Ovary (tissue), 10 donors: ENCODE data around the gene C11orf68. TPM values are rescaled to one million over a fixed set of nuclear protein-coding genes. Genes with fewer than 3 reads are reported as not detected.

Experiments used
- DNase-seq, 5 donors: peaks; one replicate each; pipeline ENCODE4 v3.0.0-alpha.2; 2019 to 2020
- H3K27ac ChIP-seq, 2 donors: fragments of 200-600 bp; one replicate each; pipeline versions ENCODE4 v1.5.1 to v1.8.0; 2019 to 2022
- H3K27me3 ChIP-seq: fragments of 200-600 bp; one replicate; pipeline ENCODE4 v1.8.0; 2022
- H3K36me3 ChIP-seq: fragments of 200-600 bp; sonication (generic); one replicate; pipeline ENCODE4 v1.5.1; 2019
- H3K4me1 ChIP-seq: one replicate; pipeline ENCODE4 v1.8.1; 2013; ENCODE audit warnings: mild to moderate bottlenecking, moderate library complexity; ENCODE audit not compliant: insufficient read depth
- H3K4me3 ChIP-seq: fragments of 200-600 bp; sonication (generic); one replicate; pipeline ENCODE4 v1.5.1; 2017
- H3K9me3 ChIP-seq, 2 donors: fragments of 200-600 bp in 1 of 2; sonication (generic) in 1 of 2; one replicate each; pipeline versions ENCODE4 v1.5.1 to v1.8.1; 2013 to 2019; ENCODE audit warnings: mild to moderate bottlenecking in 1 of 2, moderate library complexity in 1 of 2
- EP300 ChIP-seq: sonication (generic); formaldehyde crosslinking; IDR thresholded peaks from one replicate; pipeline ENCODE4 v1.6.1; 2017; ENCODE audit warnings: antibody characterized with exemption
- POLR2A ChIP-seq: fragments of 450-650 bp; IDR thresholded peaks from one replicate; pipeline ENCODE4 v1.6.1; 2017; ENCODE audit warnings: antibody characterized with exemption, mild to moderate bottlenecking, moderate library complexity
- WGBS, 3 donors: extraction: QIAGEN DNeasy Blood & Tissue Kit in 1 of 3; methylation state at CpG; one replicate each; pipeline versions ENCODE4 v1.1.5 to v1.1.7; 2013 to 2017; 5-methylcytosine and 5-hydroxymethylcytosine counted together
- intact Hi-C, 4 donors: fragments of 100-400 bp; cut with DNase I; formaldehyde crosslinking; loops; one replicate each; pipeline versions ENCODE4 v1.11.0 to v1.15.1; 2022 to 2023
- long read RNA-seq, 3 donors: library from polyadenylated mRNA in 2 of 3; unstranded in 2 of 3; transcript quantifications; one replicate each; pipeline ENCODE4 v2.0.0 and lab custom pipeline, GENCODE V29; 2021 to 2026
- polyA plus RNA-seq, 2 donors: library from polyadenylated mRNA; stranded (reverse); fragments of 200-250 nt in 1 of 2; fragments of 350-450 nt in 1 of 2; fragmentation: Illumina TruSeq in 1 of 2; extraction: RNeasy Lipid Tissue Mini Kit (QIAGEN cat#74804) in 1 of 2; gene quantifications; one replicate each; pipeline ENCODE4 v1.2.3, GENCODE V29; 2013 to 2014
- total RNA-seq, 7 donors: library from RNA; depleted of rRNA in 2 of 7; stranded (reverse); fragments of >200 nt in 2 of 7; fragmentation: NEBNext Ultra II Directional in 3 of 7; extraction: Animal tissue kit (Norgen Biotek cat#: 25700) in 3 of 7; gene quantifications; one replicate each; pipeline versions ENCODE4 v1.1.0 to v1.2.4, GENCODE V29; 2016 to 2023
- TF ChIP-seq, protein P1 (sequence below), 3 donors: fragments of 450-650 bp in 2 of 3; fragments of 200-600 bp in 1 of 3; IDR thresholded peaks; one replicate each; pipeline versions ENCODE4 v1.5.1 to v1.8.0; 2016 to 2022; ENCODE audit warnings: antibody characterized with exemption in 3 of 3, mild to moderate bottlenecking in 1 of 3
- donor health status: DM: no; HTN: no; CAD: no; lungs with moderate emphysema.
- donor health status: DM: no; HTN: no; CAD: no.
- donor health status: Bipolar disorder and iron deficiency.
- donor health status: DM: yes; HTN: yes; CAD: no.
- donor health status: DM: no; HTN: no; CAD: no.
- donor health status: DM: yes; HTN: yes; CAD: no.

The C11orf68 gene
- 10 to 100 TPM; 13.7 to 70.5 (median 38.4) TPM for total RNA-seq
- polyA plus RNA-seq, result 10 to 100 TPM; 20.5 to 57.8 TPM
- long read RNA-seq, donor 1, partial matches to known transcripts, result 0 of 8 reads
- long read RNA-seq, donor 1, other reads (novel, unspliced or antisense), result 0 of 8 reads
- long read RNA-seq, donor 2, transcript C11orf68-203 (1 exons, 1,528 nt), result minor isoform, 16 of 40 reads
- long read RNA-seq, donor 2, transcript C11orf68-202 (2 exons, 1,559 nt), result major isoform, 18 of 40 reads
- long read RNA-seq, donor 2, transcript C11orf68-201 (2 exons, 1,619 nt), result minor isoform, 6 of 40 reads
- long read RNA-seq, donor 2, partial matches to known transcripts, result 0 of 40 reads
- long read RNA-seq, donor 2, other reads (novel, unspliced or antisense), result 0 of 40 reads
- long read RNA-seq, donor 3, transcript C11orf68-201 (2 exons, 1,619 nt), result minor isoform, 26 of 96 reads
- long read RNA-seq, donor 3, transcript C11orf68-202 (2 exons, 1,559 nt), result major isoform, 58 of 96 reads
- long read RNA-seq, donor 3, transcript C11orf68-203 (1 exons, 1,528 nt), result minor isoform, 12 of 96 reads
- long read RNA-seq, donor 3, partial matches to known transcripts, result 0 of 96 reads
- long read RNA-seq, donor 3, other reads (novel, unspliced or antisense), result 0 of 96 reads

- TF ChIP-seq POLR2A (peak; percentile 40), EP300 (no peak)
- TF ChIP-seq, protein P1, sequence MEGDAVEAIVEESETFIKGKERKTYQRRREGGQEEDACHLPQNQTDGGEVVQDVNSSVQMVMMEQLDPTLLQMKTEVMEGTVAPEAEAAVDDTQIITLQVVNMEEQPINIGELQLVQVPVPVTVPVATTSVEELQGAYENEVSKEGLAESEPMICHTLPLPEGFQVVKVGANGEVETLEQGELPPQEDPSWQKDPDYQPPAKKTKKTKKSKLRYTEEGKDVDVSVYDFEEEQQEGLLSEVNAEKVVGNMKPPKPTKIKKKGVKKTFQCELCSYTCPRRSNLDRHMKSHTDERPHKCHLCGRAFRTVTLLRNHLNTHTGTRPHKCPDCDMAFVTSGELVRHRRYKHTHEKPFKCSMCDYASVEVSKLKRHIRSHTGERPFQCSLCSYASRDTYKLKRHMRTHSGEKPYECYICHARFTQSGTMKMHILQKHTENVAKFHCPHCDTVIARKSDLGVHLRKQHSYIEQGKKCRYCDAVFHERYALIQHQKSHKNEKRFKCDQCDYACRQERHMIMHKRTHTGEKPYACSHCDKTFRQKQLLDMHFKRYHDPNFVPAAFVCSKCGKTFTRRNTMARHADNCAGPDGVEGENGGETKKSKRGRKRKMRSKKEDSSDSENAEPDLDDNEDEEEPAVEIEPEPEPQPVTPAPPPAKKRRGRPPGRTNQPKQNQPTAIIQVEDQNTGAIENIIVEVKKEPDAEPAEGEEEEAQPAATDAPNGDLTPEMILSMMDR (IDR thresholded peaks at IDR 0.05), result peak in 1 of 3 donors; percentile 30
- WGBS, 3 donors, result 2 to 5% (median 2%) methylated on average over 28 to 77 of the region's 77 CpGs
- Histone ChIP-seq H3K4me1 (peaks cover 37% of the 10 kb centered on the region), H3K36me3 (no peaks in the 10 kb centered on the region), H3K27me3 (no peaks in the 10 kb centered on the region), H3K9me3 (no peaks in the 10 kb centered on the region), H3K4me3 (peak within 1 kb of the TSS; percentile 92), H3K27ac (peak within 1 kb of the TSS; percentile 79 to 84)
- intact Hi-C loops, result loop anchor here in 1 of 4 donors (2.0 kb wide), 1 partner anchor 30 kb away; the partner anchor contains the start of gene FIBP
- DNase-seq, result peak in 1 of 5 donors; percentile 67
These were observed at the start of gene C11orf68 for GRCh38 chr11:65918211-65919140. Gene C11orf68 (minus strand): TSS chr11:65919062. CDS start chr11:65919031, 31 bp downstream.

GRCh38 chr11:65967329-65967934, 48.6 kb upstream of the C11orf68 start:
- Histone ChIP-seq H3K27me3 (no peaks in the 10 kb centered on the region), H3K4me1 (peaks cover 7% of the 10 kb centered on the region), H3K9me3 (no peaks in the 10 kb centered on the region), H3K36me3 (no peaks in the 10 kb centered on the region), H3K27ac (no peak overlapping the region), H3K4me3 (no peak overlapping the region)
- intact Hi-C loops, result loop anchor here in 2 of 4 donors (5.0 to 10.0 kb wide), 2 partner anchors 45 to 83 kb away; partner anchors contain the start of gene FIBP (in 1 of the 2)
- TF ChIP-seq POLR2A (no peak), EP300 (no peak)
- TF ChIP-seq, protein P1 (IDR thresholded peaks at IDR 0.05), result no peak
- DNase-seq, result no peak
- 89 to 90% (median 89%) methylated on average over 30 of the region's 30 CpGs for WGBS, 3 donors

GRCh38 chr11:65965986-65966762, 47.3 kb upstream of the C11orf68 start:
- Histone ChIP-seq H3K9me3 (no peaks in the 10 kb centered on the region), H3K4me3 (no peak overlapping the region), H3K36me3 (no peaks in the 10 kb centered on the region), H3K4me1 (peaks cover 9% of the 10 kb centered on the region), H3K27me3 (no peaks in the 10 kb centered on the region), H3K27ac (no peak overlapping the region)
- TF ChIP-seq EP300 (no peak), POLR2A (no peak)
- TF ChIP-seq, protein P1 (IDR thresholded peaks at IDR 0.05), result no peak
- no peak for DNase-seq
- intact Hi-C loops, result loop anchor here in 2 of 4 donors (5.0 to 10.0 kb wide), 2 partner anchors 44 to 81 kb away; partner anchors contain the start of gene FIBP (in 1 of the 2)
- 84 to 87% (median 86%) methylated on average over 33 to 36 of the region's 36 CpGs for WGBS, 3 donors
